ENCODE results near the gene NKAP. TPM values are rescaled to one million over a fixed set of nuclear protein-coding genes. Genes with fewer than 3 reads are reported as not detected.
"Not testable (repeated sequence)": the region's sequence is repeated elsewhere in the genome, so short reads cannot be mapped to it uniquely, and the experiment has no call there.

NKAP gene
- total and polyA plus RNA-seq, 4 donors: 2.4 to 3.3 (median 2.7) TPM

DNA sequence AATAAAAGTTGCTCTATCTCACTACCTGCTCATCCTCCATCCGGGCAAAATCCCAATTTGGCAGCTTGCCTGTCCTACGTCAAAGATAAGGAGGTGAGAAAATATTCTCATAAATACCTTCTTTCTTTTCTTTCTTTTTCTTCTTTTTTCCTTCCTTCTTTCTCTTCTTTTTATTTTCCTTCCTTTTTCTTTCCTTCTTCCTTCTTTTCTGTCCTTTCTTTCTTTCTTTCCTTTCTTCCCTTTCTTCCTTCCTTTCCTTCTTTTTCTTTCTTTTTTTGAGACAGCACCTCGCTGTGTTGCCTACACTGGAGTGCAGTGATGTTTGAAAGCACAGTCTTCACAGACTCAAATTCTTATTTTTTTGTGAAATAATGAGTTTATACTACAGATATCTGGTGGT is 38.6 kb upstream of the NKAP start:
- TF ChIP-seq YY1 (IDR thresholded peaks at IDR 0.05) (no peak), NR2F2 (IDR thresholded peaks at IDR 0.05) (no peak), FOXA2 (IDR thresholded peaks at IDR 0.05) (no peak), JUND (IDR thresholded peaks at IDR 0.05) (no peak), GABPA (IDR thresholded peaks at IDR 0.05 in 1 of 2, conservative IDR thresholded peaks at IDR 0.05 in 1 of 2) (no peak), RAD21 (IDR thresholded peaks at IDR 0.05) (no peak), FOXA1 (IDR thresholded peaks at IDR 0.05) (no peak)
- TF ChIP-seq, protein P1, sequence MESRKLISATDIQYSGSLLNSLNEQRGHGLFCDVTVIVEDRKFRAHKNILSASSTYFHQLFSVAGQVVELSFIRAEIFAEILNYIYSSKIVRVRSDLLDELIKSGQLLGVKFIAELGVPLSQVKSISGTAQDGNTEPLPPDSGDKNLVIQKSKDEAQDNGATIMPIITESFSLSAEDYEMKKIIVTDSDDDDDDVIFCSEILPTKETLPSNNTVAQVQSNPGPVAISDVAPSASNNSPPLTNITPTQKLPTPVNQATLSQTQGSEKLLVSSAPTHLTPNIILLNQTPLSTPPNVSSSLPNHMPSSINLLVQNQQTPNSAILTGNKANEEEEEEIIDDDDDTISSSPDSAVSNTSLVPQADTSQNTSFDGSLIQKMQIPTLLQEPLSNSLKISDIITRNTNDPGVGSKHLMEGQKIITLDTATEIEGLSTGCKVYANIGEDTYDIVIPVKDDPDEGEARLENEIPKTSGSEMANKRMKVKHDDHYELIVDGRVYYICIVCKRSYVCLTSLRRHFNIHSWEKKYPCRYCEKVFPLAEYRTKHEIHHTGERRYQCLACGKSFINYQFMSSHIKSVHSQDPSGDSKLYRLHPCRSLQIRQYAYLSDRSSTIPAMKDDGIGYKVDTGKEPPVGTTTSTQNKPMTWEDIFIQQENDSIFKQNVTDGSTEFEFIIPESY (IDR thresholded peaks at IDR 0.05): no peak
- Histone ChIP-seq H3K4me3 (ENCODE audit: low read depth in 1 of 3, low read length in 3 of 3) (no peak overlapping the region), H3K36me3 (ENCODE audit: control insufficient read depth in 4 of 4, insufficient read depth in 3 of 4, low read depth in 1 of 4, low read length in 3 of 4) (no peaks in the 10 kb centered on the region), H3K27ac (ENCODE audit: low read depth in 1 of 2, low read length in 2 of 2) (no peak overlapping the region), H3K9ac (ENCODE audit: low read depth in 1 of 2, low read length in 2 of 2) (no peak overlapping the region), H3K27me3 (ENCODE audit: control insufficient read depth in 4 of 4, insufficient read depth in 4 of 4, low read length in 3 of 4) (no peaks in the 10 kb centered on the region), H3K9me3 (ENCODE audit: control insufficient read depth in 4 of 4, low read length in 3 of 4) (no peaks in the 10 kb centered on the region), H3K4me1 (ENCODE audit: control insufficient read depth in 4 of 4, insufficient read depth in 4 of 4, low read length in 3 of 4) (no peaks in the 10 kb centered on the region)
- DNase-seq (ENCODE audit: low spot score): no peak
- 38% methylated on average over 3 of the region's 3 CpGs for WGBS

DNA sequence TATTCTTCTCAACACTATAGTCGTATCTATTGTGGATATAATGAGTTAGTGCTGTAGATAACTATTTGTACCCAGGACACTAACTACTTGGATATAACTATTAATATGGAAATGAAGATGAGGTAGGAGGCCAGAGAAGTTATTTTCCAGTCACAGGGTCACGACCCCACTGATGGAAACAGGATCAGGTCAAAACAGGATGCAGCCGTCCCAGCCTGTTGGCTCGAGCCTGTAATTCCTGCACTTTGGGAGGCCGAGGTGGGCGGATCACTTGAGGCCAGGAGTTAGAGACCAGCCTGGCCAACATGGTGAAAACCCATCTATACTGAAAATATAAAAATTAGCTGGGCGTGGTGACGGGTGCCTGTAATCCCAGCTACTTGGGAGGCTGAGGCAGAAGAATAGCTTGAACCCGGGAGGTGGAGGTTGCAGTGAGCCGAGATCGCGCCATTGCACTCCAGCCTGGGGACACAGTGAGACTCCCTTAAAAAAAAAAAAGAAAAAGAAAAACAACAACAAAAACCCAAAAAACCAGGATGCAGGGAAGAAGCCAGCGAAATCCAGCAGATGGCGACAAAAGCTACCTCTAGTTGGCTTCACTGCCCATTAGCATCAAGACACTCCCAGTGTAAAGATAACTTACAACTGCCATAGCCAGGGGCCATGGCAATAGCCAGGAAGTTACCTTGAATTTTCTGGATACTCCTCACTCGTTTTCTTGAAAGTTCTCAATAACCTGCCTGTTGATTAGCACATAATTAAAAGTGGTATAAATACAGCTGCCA is 37.9 kb upstream of the NKAP start:
- no peak for DNase-seq (ENCODE audit: low spot score)
- no peaks in the 10 kb centered on the region for H3K4me1 ChIP-seq (ENCODE audit: control insufficient read depth in 4 of 4, insufficient read depth in 4 of 4, low read length in 3 of 4)
- 54% methylated on average over 15 of the region's 15 CpGs for WGBS
- H3K4me3 ChIP-seq (ENCODE audit: low read depth in 1 of 3, low read length in 3 of 3): no peak overlapping the region
- no peaks in the 10 kb centered on the region for H3K36me3 ChIP-seq (ENCODE audit: control insufficient read depth in 4 of 4, insufficient read depth in 3 of 4, low read depth in 1 of 4, low read length in 3 of 4)
- no peak overlapping the region for H3K9ac ChIP-seq (ENCODE audit: low read depth in 1 of 2, low read length in 2 of 2)
- H3K27me3 ChIP-seq (ENCODE audit: control insufficient read depth in 4 of 4, insufficient read depth in 4 of 4, low read length in 3 of 4): no peaks in the 10 kb centered on the region
- TF ChIP-seq NR2F2 (IDR thresholded peaks at IDR 0.05) (no peak), GABPA (IDR thresholded peaks at IDR 0.05 in 1 of 2, conservative IDR thresholded peaks at IDR 0.05 in 1 of 2) (no peak), RAD21 (IDR thresholded peaks at IDR 0.05) (peak; percentile 35 to 72), JUND (IDR thresholded peaks at IDR 0.05) (no peak), TAF1 (conservative IDR thresholded peaks at IDR 0.05) (no peak)
- TF ChIP-seq, protein P2, sequence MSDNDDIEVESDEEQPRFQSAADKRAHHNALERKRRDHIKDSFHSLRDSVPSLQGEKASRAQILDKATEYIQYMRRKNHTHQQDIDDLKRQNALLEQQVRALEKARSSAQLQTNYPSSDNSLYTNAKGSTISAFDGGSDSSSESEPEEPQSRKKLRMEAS (IDR thresholded peaks at IDR 0.05): no peak
- TF ChIP-seq, protein P1 (IDR thresholded peaks at IDR 0.05): no peak
- TF ChIP-seq, protein P3, sequence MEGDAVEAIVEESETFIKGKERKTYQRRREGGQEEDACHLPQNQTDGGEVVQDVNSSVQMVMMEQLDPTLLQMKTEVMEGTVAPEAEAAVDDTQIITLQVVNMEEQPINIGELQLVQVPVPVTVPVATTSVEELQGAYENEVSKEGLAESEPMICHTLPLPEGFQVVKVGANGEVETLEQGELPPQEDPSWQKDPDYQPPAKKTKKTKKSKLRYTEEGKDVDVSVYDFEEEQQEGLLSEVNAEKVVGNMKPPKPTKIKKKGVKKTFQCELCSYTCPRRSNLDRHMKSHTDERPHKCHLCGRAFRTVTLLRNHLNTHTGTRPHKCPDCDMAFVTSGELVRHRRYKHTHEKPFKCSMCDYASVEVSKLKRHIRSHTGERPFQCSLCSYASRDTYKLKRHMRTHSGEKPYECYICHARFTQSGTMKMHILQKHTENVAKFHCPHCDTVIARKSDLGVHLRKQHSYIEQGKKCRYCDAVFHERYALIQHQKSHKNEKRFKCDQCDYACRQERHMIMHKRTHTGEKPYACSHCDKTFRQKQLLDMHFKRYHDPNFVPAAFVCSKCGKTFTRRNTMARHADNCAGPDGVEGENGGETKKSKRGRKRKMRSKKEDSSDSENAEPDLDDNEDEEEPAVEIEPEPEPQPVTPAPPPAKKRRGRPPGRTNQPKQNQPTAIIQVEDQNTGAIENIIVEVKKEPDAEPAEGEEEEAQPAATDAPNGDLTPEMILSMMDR (IDR thresholded peaks at IDR 0.05; ENCODE audit: low read depth, low read length, missing input control): peak; percentile 21
- no peaks in the 10 kb centered on the region for H3K9me3 ChIP-seq (ENCODE audit: control insufficient read depth in 4 of 4, low read length in 3 of 4)
- H3K27ac ChIP-seq (ENCODE audit: low read depth in 1 of 2, low read length in 2 of 2): no peak overlapping the region

DNA sequence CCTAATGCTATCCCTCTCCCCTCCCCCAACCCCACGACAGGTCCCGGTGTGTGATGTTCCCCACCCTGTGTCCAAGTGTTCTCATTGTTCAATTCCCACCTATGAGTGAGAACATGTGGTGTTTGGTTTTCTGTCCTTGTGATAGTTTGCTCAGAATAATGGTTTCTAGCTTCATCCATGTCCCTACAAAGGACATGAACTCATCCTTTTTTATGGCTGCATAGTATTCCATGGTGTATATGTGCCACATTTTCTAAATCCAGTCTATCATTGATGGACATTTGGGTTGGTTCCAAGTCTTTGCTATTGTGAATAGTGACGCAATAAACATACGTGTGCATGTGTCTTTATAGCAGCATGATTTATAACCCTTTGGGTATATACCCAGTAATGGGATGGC is 33.6 kb upstream of the NKAP start:
- H3K27me3 ChIP-seq (ENCODE audit: control insufficient read depth in 4 of 4, insufficient read depth in 4 of 4, low read length in 3 of 4); H3K36me3 ChIP-seq (ENCODE audit: control insufficient read depth in 4 of 4, insufficient read depth in 3 of 4, low read depth in 1 of 4, low read length in 3 of 4); H3K4me3 ChIP-seq (ENCODE audit: low read depth in 1 of 3, low read length in 3 of 3); H3K4me1 ChIP-seq (ENCODE audit: control insufficient read depth in 4 of 4, insufficient read depth in 4 of 4, low read length in 3 of 4); H3K27ac ChIP-seq (ENCODE audit: low read depth in 1 of 2, low read length in 2 of 2); DNase-seq (ENCODE audit: low spot score); H3K9ac ChIP-seq (ENCODE audit: low read depth in 1 of 2, low read length in 2 of 2); H3K9me3 ChIP-seq (ENCODE audit: control insufficient read depth in 4 of 4, low read length in 3 of 4): not testable (repeated sequence)
- WGBS: 91% methylated on average over 4 of the region's 4 CpGs

Data from liver (tissue), 9 donors.